Measurements from ENCODE around the gene CDC14A. TPM values are rescaled to one million over a fixed set of nuclear protein-coding genes. Genes with fewer than 3 reads are reported as not detected.

Gene CDC14A
- polyA plus RNA-seq, 1 donor from 2014 or later = 2.7 TPM

GRCh38 chr1:100542285-100542684 is 190.0 kb downstream of the CDC14A start:
- H3K79me2 ChIP-seq (replicated peaks; ENCODE audit: insufficient read depth, low read length) = no peaks in the 10 kb centered on the region
- no peaks in the 10 kb centered on the region for H3K9me3 ChIP-seq (ENCODE audit: low read length)
- no peak overlapping the region for H3K27ac ChIP-seq (ENCODE audit: low read length)
- no peak overlapping the region for H3K9ac ChIP-seq (ENCODE audit: low read length)
- H3K27me3 ChIP-seq (ENCODE audit: insufficient read depth, low read depth, low read length) = peaks cover 31% of the 10 kb centered on the region
- no peaks in the 10 kb centered on the region for H3F3A ChIP-seq (ENCODE audit: insufficient read depth, low read length, poor library complexity, severe bottlenecking)
- H4K20me1 ChIP-seq (ENCODE audit: insufficient read depth) = no peaks in the 10 kb centered on the region
- no peaks in the 10 kb centered on the region for H3K36me3 ChIP-seq (ENCODE audit: insufficient read depth, low read length)
- H2AFZ ChIP-seq (ENCODE audit: low read depth, low read length) = no peak overlapping the region
- H3K4me3 ChIP-seq (ENCODE audit: low read length) = no peak overlapping the region
- no peaks in the 10 kb centered on the region for H3K9me2 ChIP-seq (ENCODE audit: insufficient read depth, low read length)
- H3K4me2 ChIP-seq (ENCODE audit: low read length) = no peak overlapping the region
- TF ChIP-seq MXI1 (conservative IDR thresholded peaks at IDR 0.05; ENCODE audit: poor library complexity, severe bottlenecking) = no peak
- TF ChIP-seq REST (IDR thresholded peaks at IDR 0.05; ENCODE audit: borderline replicate concordance) = no peak
- TF ChIP-seq RAD21 (conservative IDR thresholded peaks at IDR 0.05) = no peak
- TF ChIP-seq EZH2 (IDR thresholded peaks at IDR 0.05; ENCODE audit: borderline replicate concordance, insufficient read depth, low read length, poor library complexity, severe bottlenecking) = no peak
- no peak for TF ChIP-seq POLR2AphosphoS5 (IDR thresholded peaks at IDR 0.05)
- TF ChIP-seq CTCF (IDR thresholded peaks at IDR 0.05; ENCODE audit: poor library complexity, severe bottlenecking) = no peak
- no peak for TF ChIP-seq SMC3 (conservative IDR thresholded peaks at IDR 0.05; ENCODE audit: poor library complexity)
- no peak for TF ChIP-seq TAF1 (IDR thresholded peaks at IDR 0.05; ENCODE audit: low read depth)
- TF ChIP-seq EP300 (conservative IDR thresholded peaks at IDR 0.05; ENCODE audit: poor library complexity, severe bottlenecking) = no peak

- Histone ChIP-seq H3K4me2 (ENCODE audit: low read length) (no peak overlapping the region), H3K27ac (ENCODE audit: low read length) (no peak overlapping the region)
These were observed 191.3 kb downstream of the CDC14A start for GRCh38 chr1:100543640-100544039.

More at GRCh38 chr1:100543640-100544039, 191.3 kb downstream of the CDC14A start:
- H3F3A ChIP-seq (ENCODE audit: insufficient read depth, low read length, poor library complexity, severe bottlenecking) = no peaks in the 10 kb centered on the region
- TF ChIP-seq MXI1 (conservative IDR thresholded peaks at IDR 0.05; ENCODE audit: poor library complexity, severe bottlenecking) (no peak), RAD21 (conservative IDR thresholded peaks at IDR 0.05) (no peak), CTCF (IDR thresholded peaks at IDR 0.05; ENCODE audit: poor library complexity, severe bottlenecking) (no peak), EZH2 (IDR thresholded peaks at IDR 0.05; ENCODE audit: borderline replicate concordance, insufficient read depth, low read length, poor library complexity, severe bottlenecking) (no peak), TAF1 (IDR thresholded peaks at IDR 0.05; ENCODE audit: low read depth) (no peak), POLR2AphosphoS5 (IDR thresholded peaks at IDR 0.05) (no peak), SMC3 (conservative IDR thresholded peaks at IDR 0.05; ENCODE audit: poor library complexity) (no peak), REST (IDR thresholded peaks at IDR 0.05; ENCODE audit: borderline replicate concordance) (no peak), EP300 (conservative IDR thresholded peaks at IDR 0.05; ENCODE audit: poor library complexity, severe bottlenecking) (no peak)
- H3K79me2 ChIP-seq (replicated peaks; ENCODE audit: insufficient read depth, low read length) = no peaks in the 10 kb centered on the region
- H3K9me2 ChIP-seq (ENCODE audit: insufficient read depth, low read length) = no peaks in the 10 kb centered on the region
- H3K9ac ChIP-seq (ENCODE audit: low read length) = no peak overlapping the region
- H3K27me3 ChIP-seq (ENCODE audit: insufficient read depth, low read depth, low read length) = peaks cover 28% of the 10 kb centered on the region
- no peaks in the 10 kb centered on the region for H4K20me1 ChIP-seq (ENCODE audit: insufficient read depth)
- no peaks in the 10 kb centered on the region for H3K36me3 ChIP-seq (ENCODE audit: insufficient read depth, low read length)
- H3K4me3 ChIP-seq (ENCODE audit: low read length) = no peak overlapping the region
- H2AFZ ChIP-seq (ENCODE audit: low read depth, low read length) = no peak overlapping the region
- H3K9me3 ChIP-seq (ENCODE audit: low read length) = no peaks in the 10 kb centered on the region
